K562 (cell line): ENCODE results near the gene FRMD1. TPM values are rescaled to one million over a fixed set of nuclear protein-coding genes. Genes with fewer than 3 reads are reported as not detected.

Experiments
- ATAC-seq: fragments of 200-7000 bp; cut with Tn5 transposase; 3 replicates; pipeline ENCODE4 v1.9.1; 2020; ENCODE audit warnings: moderate library complexity
- BruUV-seq: library from RNA; stranded (reverse); fragments of 400-500 nt; replicated peaks from 2 replicates; lab custom pipeline; 2021; lab: Mats Ljungman, UMichigan
- CTCF ChIA-PET: fragments of 300-600 bp; formaldehyde crosslinking; extraction: SDS; loops from one replicate; lab custom pipeline; 2021; ENCODE audit warnings: low intra/inter-chr PET ratio; lab: Yijun Ruan, JAX
- POLR2A ChIA-PET: fragments of 300-600, 350-650 bp; sonication (Branson Sonifier 250); formaldehyde crosslinking; extraction: SDS; loops from one replicate; lab custom pipeline; 2021; ENCODE audit warnings: antibody characterized with exemption, inconsistent platforms; lab: Yijun Ruan, JAX
- DNase-seq, 4 experiments: peaks; one replicate each; pipeline versions ENCODE4 v3.0.0 to v3.0.0-alpha.2; 2011 to 2018; ENCODE audit warnings: low spot score in 3 of 4, mixed read lengths in 3 of 4; ENCODE audit errors: extremely low read depth in 1 of 4
- FAIRE-seq: peaks from 2 replicates; lab custom pipeline; 2011; peaks lifted over from hg19 to GRCh38; lab: Jason Lieb, UNC
- H2AFZ ChIP-seq: 2 replicates; pipeline ENCODE4 v1.6.0; 2011; ENCODE audit warnings: low read depth, low read length, control low read depth, inconsistent platforms
- H3K27ac ChIP-seq: fragments of 200-600 bp; 3 replicates; pipeline ENCODE4 v1.8.0; 2011; ENCODE audit warnings: low read depth, mild to moderate bottlenecking, control low read depth, inconsistent platforms, low read length, moderate library complexity, mixed read lengths; ENCODE audit errors: extremely low read depth
- H3K27me3 ChIP-seq, 2 experiments: fragments of 300-600 bp in 1 of 2; 2 replicates in 1 of 2; 3 replicates in 1 of 2; pipeline versions ENCODE4 v1.6.0 to v1.8.0; 2011; ENCODE audit warnings: inconsistent platforms in 2 of 2, low read length in 2 of 2, mild to moderate bottlenecking in 1 of 2, mixed read lengths in 1 of 2, moderate library complexity in 1 of 2; ENCODE audit not compliant: control insufficient read depth in 2 of 2, insufficient read depth in 2 of 2
- H3K36me3 ChIP-seq: fragments of 300-600 bp; 3 replicates; pipeline ENCODE4 v1.8.0; 2011; ENCODE audit warnings: mild to moderate bottlenecking, low read length, inconsistent platforms; ENCODE audit not compliant: control insufficient read depth, insufficient read depth
- H3K4me1 ChIP-seq, 2 experiments: fragments of 200-600 bp in 1 of 2; replicated peaks in 1 of 2; 2 replicates in 1 of 2; 3 replicates in 1 of 2; pipeline versions ENCODE4 v1.5.1 to v1.8.0; 2011; ENCODE audit warnings: inconsistent platforms in 2 of 2, low read length in 2 of 2, mild to moderate bottlenecking in 1 of 2, mixed read lengths in 1 of 2, moderate library complexity in 1 of 2; ENCODE audit not compliant: control insufficient read depth in 2 of 2, insufficient read depth in 2 of 2
- H3K4me2 ChIP-seq: 2 replicates; pipeline ENCODE4 v1.6.1; 2011; ENCODE audit warnings: low read length, control low read depth, inconsistent platforms, mixed read lengths; ENCODE audit not compliant: insufficient read depth
- H3K4me3 ChIP-seq: fragments of 200-600 bp; sonication (generic), shearing (Covaris generic); 2 replicates; pipeline ENCODE4 v1.5.1; 2016; ENCODE audit warnings: control low read depth, inconsistent platforms
- H3K79me2 ChIP-seq: fragments of 200-600 bp; 3 replicates; pipeline ENCODE4 v1.8.0; 2011; ENCODE audit warnings: low read length, inconsistent platforms; ENCODE audit not compliant: control insufficient read depth, insufficient read depth
- H3K9ac ChIP-seq, 2 experiments: 2 replicates each; pipeline versions ENCODE4 v1.6.0 to v1.6.1; 2011; ENCODE audit warnings: low read depth in 2 of 2, low read length in 2 of 2, control low read depth in 1 of 2, inconsistent platforms in 1 of 2, mild to moderate bottlenecking in 1 of 2, mixed read lengths in 1 of 2; ENCODE audit not compliant: insufficient read depth in 1 of 2
- H3K9me1 ChIP-seq: one replicate; pipeline ENCODE4 v1.6.0; 2011; ENCODE audit warnings: inconsistent platforms, mild to moderate bottlenecking, low read length, moderate library complexity; ENCODE audit not compliant: control insufficient read depth, insufficient read depth
- H3K9me3 ChIP-seq: replicated peaks from 2 replicates; pipeline ENCODE4 v1.5.1; 2011; ENCODE audit warnings: low read depth, low read length, inconsistent platforms; ENCODE audit not compliant: control insufficient read depth, insufficient read depth
- H4K20me1 ChIP-seq: replicated peaks from 2 replicates; pipeline ENCODE4 v1.6.1; 2011; ENCODE audit warnings: low read length, inconsistent platforms, mixed read lengths; ENCODE audit not compliant: control insufficient read depth, insufficient read depth
- CXXC5 ChIP-seq: fragments of 250-450 bp; sonication (Bioruptor Pico); IDR thresholded peaks from 2 replicates; pipeline ENCODE4 v1.8.0; 2022; ENCODE audit warnings: inconsistent platforms, mild to moderate bottlenecking, moderate library complexity
- ELK3 ChIP-seq: fragments of 450-650 bp; formaldehyde crosslinking; IDR thresholded peaks from 2 replicates; pipeline ENCODE4 v1.4.0; 2020; ENCODE audit warnings: mild to moderate bottlenecking
- FOS ChIP-seq: IDR thresholded peaks from 3 replicates; pipeline ENCODE4 v1.6.1; 2011; ENCODE audit not compliant: insufficient read length; ENCODE audit errors: extremely low read depth
- FOXJ3 ChIP-seq: sonication (generic); formaldehyde crosslinking; IDR thresholded peaks from 2 replicates; pipeline ENCODE4 v1.4.0; 2020; ENCODE audit warnings: mild to moderate bottlenecking, missing genetic modification reagents
- FOXP1 ChIP-seq: sonication (generic); formaldehyde crosslinking; IDR thresholded peaks from 2 replicates; pipeline ENCODE4 v1.8.0; 2022; ENCODE audit warnings: mild to moderate bottlenecking, missing genetic modification reagents
- HNRNPUL1 ChIP-seq: fragments of 200-400 bp; formaldehyde crosslinking; IDR thresholded peaks from 2 replicates; pipeline ENCODE4 v1.6.1; 2017; ENCODE audit warnings: low read length
- SLC30A9 ChIP-seq: fragments of 250-450 bp; sonication (Bioruptor Pico); IDR thresholded peaks from 2 replicates; pipeline ENCODE4 v1.8.0; 2022; ENCODE audit warnings: mild to moderate bottlenecking, moderate library complexity
- TBP ChIP-seq: optimal IDR thresholded peaks from 2 replicates; pipeline ENCODE3; 2011; ENCODE audit warnings: low read depth, low read length, improper control_type of control experiment
- ZBTB7A ChIP-seq: IDR thresholded peaks from 2 replicates; pipeline ENCODE4 v1.6.1; 2011; ENCODE audit warnings: low read depth, mild to moderate bottlenecking, low read length, moderate library complexity, borderline replicate concordance; ENCODE audit not compliant: control insufficient read depth
- ZBTB8A ChIP-seq: fragments of 450-650 bp; IDR thresholded peaks from 2 replicates; pipeline ENCODE4 v1.6.1; 2018; ENCODE audit warnings: mild to moderate bottlenecking, moderate library complexity; ENCODE audit not compliant: partially characterized antibody
- ZFP1 ChIP-seq: fragments of 450-650 bp; formaldehyde crosslinking; IDR thresholded peaks from 2 replicates; pipeline ENCODE4 v1.4.0; 2020; ENCODE audit warnings: mild to moderate bottlenecking, mixed read lengths
- ZKSCAN1 ChIP-seq: fragments of 150-350 bp; IDR thresholded peaks from 2 replicates; pipeline ENCODE4 v1.6.1; 2016; ENCODE audit warnings: low read depth, low read length
- ZNF239 ChIP-seq: fragments of 250-450 bp; sonication (Bioruptor Pico); IDR thresholded peaks from 2 replicates; pipeline ENCODE4 v1.4.0; 2020; ENCODE audit warnings: mild to moderate bottlenecking
- ZNF263 ChIP-seq: sonication (generic); formaldehyde crosslinking; IDR thresholded peaks from 2 replicates; pipeline ENCODE4 v1.8.0; 2022; ENCODE audit warnings: mild to moderate bottlenecking, missing genetic modification reagents, borderline replicate concordance
- ZNF436 ChIP-seq: fragments of 250-450, 450-650 bp; sonication (Bioruptor Pico); formaldehyde crosslinking; IDR thresholded peaks from 2 replicates; pipeline ENCODE4 v1.7.0; 2020; ENCODE audit warnings: mild to moderate bottlenecking
- WGBS: fragments of 100-300 bp; shearing (Covaris generic); methylation state at CpG from one replicate; pipeline ENCODE4 v1.1.6; 2016; ENCODE audit warnings: low coverage, mixed read lengths; ENCODE audit not compliant: insufficient coverage; ENCODE audit errors: missing lambda C conversion rate; 5-methylcytosine and 5-hydroxymethylcytosine counted together
- in situ Hi-C: fragments of 300-500 bp; cut with MboI; formaldehyde crosslinking; loops from 4 replicates; pipeline ENCODE4 v1.15.0; 2018; ENCODE audit warnings: inconsistent platforms, mixed read lengths
- intact Hi-C: fragments of 100-400 bp; cut with micrococcal nuclease; formaldehyde crosslinking; loops from 2 replicates; pipeline ENCODE4 v1.14.2; 2022
- polyA plus RNA-seq, 8 experiments: library from polyadenylated mRNA; depleted of rRNA in 4 of 8; stranded (reverse) in 5 of 8; unstranded in 3 of 8; fragments of >200 nt; fragmentation: Nextera tagmentation in 2 of 8; fragmentation: Illumina TruSeq in 1 of 8; extraction: Ambion mirVana in 2 of 8; extraction: Trizol in 1 of 8; gene quantifications; 2 replicates each; pipeline versions ENCODE4 v1.2.1 to v1.2.3, GENCODE V29; 2011 to 2014; ENCODE audit warnings: inconsistent platforms in 1 of 8, missing spikeins in 1 of 8
- total RNA-seq, 7 experiments: library from RNA; depleted of rRNA in 6 of 7; stranded (reverse); fragments of >200 nt in 6 of 7; fragmentation: Illumina TruSeq in 2 of 7; extraction: Trizol in 2 of 7; gene quantifications; 2 replicates each; pipeline versions ENCODE4 v1.2.1 to v1.2.3, GENCODE V29; 2011 to 2021; ENCODE audit warnings: low replicate concordance in 1 of 7
- TF ChIP-seq, protein P1 (sequence below): fragments of 450-650 bp; formaldehyde crosslinking; IDR thresholded peaks from 2 replicates; pipeline ENCODE4 v1.4.0; 2020; ENCODE audit warnings: mild to moderate bottlenecking, moderate library complexity

Gene FRMD1
- total and polyA plus RNA-seq, 9 of the 15 experiments (the other 6 are each of a cell fraction or from before 2014, with no cell fraction given): 0.01 to 0.04 (median 0.01) TPM; not detected in 6

DNA sequence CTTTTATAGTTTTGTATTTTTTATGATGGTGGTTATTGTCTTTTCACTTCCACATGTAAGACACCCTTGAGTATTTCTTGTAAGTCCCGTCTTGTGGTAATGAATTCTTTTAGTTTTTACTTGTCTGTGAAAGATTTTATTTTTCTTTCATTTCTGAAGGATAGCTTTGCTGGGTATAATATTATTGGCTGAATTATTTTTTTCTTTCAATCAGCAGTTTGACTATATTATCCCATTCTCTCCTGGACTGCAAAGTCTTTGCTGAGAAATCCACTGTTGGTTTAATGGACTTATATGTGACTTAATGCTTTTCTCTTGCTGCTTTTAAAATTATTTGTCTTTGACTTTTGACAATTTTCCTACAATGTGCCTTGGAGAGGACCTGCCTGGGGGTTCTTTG is 67.7 kb downstream of the FRMD1 start:
- Histone ChIP-seq H3K79me2 (no peaks in the 10 kb centered on the region), H4K20me1 (no peaks in the 10 kb centered on the region), H3K4me2 (no peak overlapping the region), H3K36me3 (no peaks in the 10 kb centered on the region), H3K27ac (no peak overlapping the region), H3K9me3 (peaks cover 6% of the 10 kb centered on the region; the same call in 1 of the 2 replicates), H2AFZ (no peak overlapping the region), H3K9me1 (no peaks in the 10 kb centered on the region), H3K4me3 (no peak overlapping the region), H3K4me1 (no peaks in the 10 kb centered on the region), H3K9ac (no peak overlapping the region), H3K27me3 (peaks cover 10 to 14% of the 10 kb centered on the region in 2 experiments; a peak in 4 of 5 replicates)
- intact Hi-C loops: no loop called here
- BruUV-seq: no TSS peak
- DNase-seq (no peak), FAIRE-seq (no peak), ATAC-seq (no peak)
- in situ Hi-C loops: no loop called here
- 0% methylated on average over 1 of the region's 1 CpG for WGBS
- CTCF ChIA-PET: no interaction called here
- TF ChIP-seq ZNF239 (no peak), ZFP1 (CRISPR knock-in tag) (peak; percentile 78), ZNF263 (CRISPR knock-in tag) (no peak), ZBTB8A (no peak)
- POLR2A ChIA-PET: no interaction called here

DNA sequence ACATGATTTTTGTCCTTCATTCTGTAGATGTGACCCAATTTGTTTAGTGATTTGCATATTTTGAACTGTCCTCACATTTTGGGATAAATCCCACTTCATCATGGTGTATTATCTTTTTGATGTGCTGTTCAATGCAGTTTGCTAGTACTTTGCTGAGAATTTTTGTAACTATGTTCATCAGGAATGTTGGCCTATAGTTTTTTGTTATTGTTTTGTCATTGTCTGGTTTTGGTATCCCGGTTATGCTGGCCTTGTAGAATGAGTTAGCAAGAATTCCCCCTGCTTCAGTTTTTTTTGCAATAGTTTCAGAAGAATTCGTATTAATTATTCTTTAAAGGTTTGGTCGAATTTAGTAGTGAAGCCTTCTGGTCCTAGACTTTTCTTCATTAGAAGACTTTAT is 69.7 kb downstream of the FRMD1 start:
- FAIRE-seq: no peak
- H3K9me3 ChIP-seq: peaks cover 6% of the 10 kb centered on the region; the same call in 1 of the 2 replicates
- WGBS: 0% methylated on average over 3 of the region's 3 CpGs
- TF ChIP-seq ZKSCAN1 (no peak), TBP (no peak), ZBTB7A (no peak), FOXP1 (CRISPR knock-in tag) (no peak), ELK3 (CRISPR knock-in tag) (no peak), HNRNPUL1 (no peak), FOXJ3 (no peak), ZNF436 (CRISPR knock-in tag) (no peak), CXXC5 (CRISPR knock-in tag) (no peak), SLC30A9 (CRISPR knock-in tag) (no peak), FOS (no peak)
- TF ChIP-seq, protein P1, sequence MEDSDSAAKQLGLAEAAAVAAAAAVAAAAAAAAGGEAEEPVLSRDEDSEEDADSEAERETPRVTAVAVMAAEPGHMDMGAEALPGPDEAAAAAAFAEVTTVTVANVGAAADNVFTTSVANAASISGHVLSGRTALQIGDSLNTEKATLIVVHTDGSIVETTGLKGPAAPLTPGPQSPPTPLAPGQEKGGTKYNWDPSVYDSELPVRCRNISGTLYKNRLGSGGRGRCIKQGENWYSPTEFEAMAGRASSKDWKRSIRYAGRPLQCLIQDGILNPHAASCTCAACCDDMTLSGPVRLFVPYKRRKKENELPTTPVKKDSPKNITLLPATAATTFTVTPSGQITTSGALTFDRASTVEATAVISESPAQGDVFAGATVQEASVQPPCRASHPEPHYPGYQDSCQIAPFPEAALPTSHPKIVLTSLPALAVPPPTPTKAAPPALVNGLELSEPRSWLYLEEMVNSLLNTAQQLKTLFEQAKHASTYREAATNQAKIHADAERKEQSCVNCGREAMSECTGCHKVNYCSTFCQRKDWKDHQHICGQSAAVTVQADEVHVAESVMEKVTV: no peak

More for the DNA sequence above, 69.7 kb downstream of the FRMD1 start:
- H3K4me3 ChIP-seq: no peak overlapping the region
- POLR2A ChIA-PET: no interaction called here
- in situ Hi-C loops: no loop called here
- ATAC-seq (no peak), DNase-seq (no peak)
- no peaks in the 10 kb centered on the region for H4K20me1 ChIP-seq
- BruUV-seq: no TSS peak
- H2AFZ ChIP-seq: no peak overlapping the region
- no peak overlapping the region for H3K4me2 ChIP-seq
- H3K27me3 ChIP-seq: peaks cover 10 to 27% of the 10 kb centered on the region in 2 experiments; a peak in 4 of 5 replicates
- no peaks in the 10 kb centered on the region for H3K9me1 ChIP-seq
- CTCF ChIA-PET: no interaction called here
- no peak overlapping the region for H3K9ac ChIP-seq
- H3K79me2 ChIP-seq: no peaks in the 10 kb centered on the region
- no peaks in the 10 kb centered on the region for H3K4me1 ChIP-seq
- intact Hi-C loops: no loop called here
- H3K36me3 ChIP-seq: no peaks in the 10 kb centered on the region
- H3K27ac ChIP-seq: no peak overlapping the region
